ENCODE results near the gene CPNE9. TPM values are rescaled to one million over a fixed set of nuclear protein-coding genes. Genes with fewer than 3 reads are reported as not detected.
A peak's percentile ranks its signal among the peaks of the same experiment; 100 is the strongest.

Gene CPNE9
- polyA plus RNA-seq, 1 of the 3 experiments (the other 2 are of a cell fraction), result 0.03 TPM

DNA sequence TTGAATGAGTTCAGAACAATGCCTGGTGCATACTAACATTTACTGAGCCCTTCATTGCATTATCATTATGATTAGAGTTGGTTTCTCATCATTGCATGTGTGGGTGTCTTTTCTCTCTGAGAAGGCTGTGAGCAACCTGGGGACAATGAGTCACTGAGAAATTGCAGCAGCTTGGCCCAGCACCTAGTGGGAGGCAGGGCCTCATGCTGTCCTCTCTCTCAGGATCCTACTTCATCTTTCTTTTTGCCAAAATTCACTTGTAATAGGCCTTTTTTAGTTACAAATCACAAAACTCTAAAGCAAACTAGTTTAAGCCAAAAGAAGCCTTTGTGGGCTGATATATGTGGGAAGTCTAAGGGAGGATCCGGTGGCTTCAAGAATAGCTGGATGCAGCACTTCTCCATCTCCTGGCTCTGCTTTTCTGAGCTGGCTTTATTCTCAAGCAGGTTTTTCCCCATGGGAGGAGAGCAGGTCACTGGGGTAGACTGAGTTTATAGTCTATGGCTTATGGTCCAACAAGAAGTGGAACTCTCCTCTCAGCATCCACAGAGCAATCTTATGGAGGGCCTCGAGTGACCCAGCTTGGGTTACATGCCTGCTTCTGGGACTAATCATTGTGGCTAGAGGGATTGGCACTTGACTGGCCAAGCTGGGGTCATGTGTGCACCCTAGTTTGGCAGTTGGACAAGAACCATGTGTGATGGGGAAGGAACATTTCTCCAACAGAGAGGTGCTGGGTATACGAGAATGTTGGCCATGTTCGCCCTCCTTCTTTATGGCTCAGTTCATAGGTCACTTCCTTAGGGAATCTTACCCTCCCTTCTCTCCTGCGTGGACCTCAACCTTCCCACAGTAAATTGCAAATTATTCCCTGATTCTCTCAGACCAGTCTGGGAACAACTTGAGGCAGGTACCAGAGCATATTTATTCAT is 74.8 kb downstream of the CPNE9 start:
- Histone ChIP-seq H3K9ac (no peak overlapping the region), H3K9me2 (no peaks in the 10 kb centered on the region), H3K4me2 (no peak overlapping the region), H3K27me3 (ENCODE audit: insufficient read depth) (no peaks in the 10 kb centered on the region), H4K20me1 (ENCODE audit: insufficient read depth) (no peaks in the 10 kb centered on the region), H3K79me2 (ENCODE audit: insufficient read depth) (no peaks in the 10 kb centered on the region), H3K36me3 (replicated peaks in 1 of 2; ENCODE audit: control insufficient read depth in 1 of 2, insufficient read depth in 2 of 2, low read length in 1 of 2) (peaks cover 13 to 20% of the 10 kb centered on the region in 2 experiments), H3K9me3 (no peaks in the 10 kb centered on the region), H3F3A (replicated peaks; ENCODE audit: insufficient read depth) (peaks cover 13% of the 10 kb centered on the region), H3K4me1 (ENCODE audit: control insufficient read depth in 1 of 2, insufficient read depth in 2 of 2, low read depth in 1 of 2, low read length in 1 of 2) (no peaks in the 10 kb centered on the region), H3K4me3 (ENCODE audit: low read depth in 2 of 2, low read length in 1 of 2) (no peak overlapping the region), H2AFZ (ENCODE audit: low read depth) (no peak overlapping the region), H3K27ac (ENCODE audit: low read depth in 2 of 2, low read length in 1 of 2) (peak overlapping the region in 1 of 2 experiments; percentile 6; a peak in 1 of 4 replicates)
- 82% methylated on average over 5 of the region's 5 CpGs for WGBS (ENCODE audit: low lambda C conversion rate)
- POLR2A ChIA-PET, result interaction anchor here (1.1 kb wide), 2 partner anchors 9 to 11 kb away, joined by 3 to 4 read pairs; partner anchors contain the start of gene CAMK1
- CTCF ChIA-PET, result no interaction called here
- TF ChIP-seq FOXM1 (IDR thresholded peaks at IDR 0.05; ENCODE audit: low read depth) (no peak), YY1 (IDR thresholded peaks at IDR 0.05; ENCODE audit: low read depth) (no peak), GATA2 (CRISPR knock-in tag; IDR thresholded peaks at IDR 0.05) (no peak), FOSL2 (IDR thresholded peaks at IDR 0.05; ENCODE audit: borderline replicate concordance, low read depth) (no peak), POLR2AphosphoS5 (IDR thresholded peaks at IDR 0.05; ENCODE audit: low read depth, low read length) (no peak), MXI1 (IDR thresholded peaks at IDR 0.05; ENCODE audit: low read depth, low read length) (no peak), SMC3 (IDR thresholded peaks at IDR 0.05; ENCODE audit: low read depth, low read length) (no peak), GABPA (IDR thresholded peaks at IDR 0.05; ENCODE audit: low read depth) (no peak)
- TF ChIP-seq, protein P1, sequence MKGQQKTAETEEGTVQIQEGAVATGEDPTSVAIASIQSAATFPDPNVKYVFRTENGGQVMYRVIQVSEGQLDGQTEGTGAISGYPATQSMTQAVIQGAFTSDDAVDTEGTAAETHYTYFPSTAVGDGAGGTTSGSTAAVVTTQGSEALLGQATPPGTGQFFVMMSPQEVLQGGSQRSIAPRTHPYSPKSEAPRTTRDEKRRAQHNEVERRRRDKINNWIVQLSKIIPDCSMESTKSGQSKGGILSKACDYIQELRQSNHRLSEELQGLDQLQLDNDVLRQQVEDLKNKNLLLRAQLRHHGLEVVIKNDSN (IDR thresholded peaks at IDR 0.05; ENCODE audit: borderline replicate concordance, low read depth), result no peak
- TF ChIP-seq, protein P2, sequence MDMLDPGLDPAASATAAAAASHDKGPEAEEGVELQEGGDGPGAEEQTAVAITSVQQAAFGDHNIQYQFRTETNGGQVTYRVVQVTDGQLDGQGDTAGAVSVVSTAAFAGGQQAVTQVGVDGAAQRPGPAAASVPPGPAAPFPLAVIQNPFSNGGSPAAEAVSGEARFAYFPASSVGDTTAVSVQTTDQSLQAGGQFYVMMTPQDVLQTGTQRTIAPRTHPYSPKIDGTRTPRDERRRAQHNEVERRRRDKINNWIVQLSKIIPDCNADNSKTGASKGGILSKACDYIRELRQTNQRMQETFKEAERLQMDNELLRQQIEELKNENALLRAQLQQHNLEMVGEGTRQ (IDR thresholded peaks at IDR 0.05; ENCODE audit: borderline replicate concordance, low read depth, low read length), result no peak
- TF ChIP-seq, protein P3, sequence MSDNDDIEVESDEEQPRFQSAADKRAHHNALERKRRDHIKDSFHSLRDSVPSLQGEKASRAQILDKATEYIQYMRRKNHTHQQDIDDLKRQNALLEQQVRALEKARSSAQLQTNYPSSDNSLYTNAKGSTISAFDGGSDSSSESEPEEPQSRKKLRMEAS (IDR thresholded peaks at IDR 0.05; ENCODE audit: low read depth), result no peak
- no peak for DNase-seq

DNA sequence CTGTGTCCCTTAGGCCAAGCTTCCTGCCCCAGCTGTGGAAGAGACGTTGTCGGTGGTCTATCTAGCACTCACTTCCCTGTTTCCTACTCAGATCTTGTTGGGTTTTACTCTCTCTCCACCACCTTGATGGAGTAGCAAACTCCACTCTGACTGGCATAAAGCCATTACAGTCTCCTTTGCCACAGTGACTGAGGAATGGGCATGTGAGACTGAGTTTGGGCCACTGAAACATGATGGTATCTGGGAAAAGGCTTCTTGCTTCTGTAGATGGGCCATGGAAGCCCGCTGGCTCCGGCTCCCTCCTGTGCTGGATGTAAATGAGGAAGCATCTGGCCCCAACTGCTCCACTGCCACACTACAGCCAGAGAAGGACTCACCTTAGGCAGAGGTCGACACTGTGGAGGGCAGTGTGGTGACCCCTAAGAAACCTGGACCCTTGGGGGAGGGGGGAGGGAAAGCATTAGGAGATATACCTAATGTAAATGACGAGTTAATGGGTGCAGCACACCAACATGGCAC is 75.5 kb downstream of the CPNE9 start:
- no peak overlapping the region for H3K9ac ChIP-seq
- no peaks in the 10 kb centered on the region for H3K4me1 ChIP-seq (ENCODE audit: control insufficient read depth in 1 of 2, insufficient read depth in 2 of 2, low read depth in 1 of 2, low read length in 1 of 2)
- no peak overlapping the region for H2AFZ ChIP-seq (ENCODE audit: low read depth)
- no peaks in the 10 kb centered on the region for H3K9me2 ChIP-seq
- H3K4me3 ChIP-seq (ENCODE audit: low read depth in 2 of 2, low read length in 1 of 2), result no peak overlapping the region
- peaks cover 13 to 26% of the 10 kb centered on the region in 2 experiments for H3K36me3 ChIP-seq (replicated peaks in 1 of 2; ENCODE audit: control insufficient read depth in 1 of 2, insufficient read depth in 2 of 2, low read length in 1 of 2)
- POLR2A ChIA-PET, result interaction anchor here (1.1 kb wide), 1 partner anchor 9 kb away, joined by 4 read pairs; the partner anchor contains the start of gene CAMK1
- H3K79me2 ChIP-seq (ENCODE audit: insufficient read depth), result no peaks in the 10 kb centered on the region
- TF ChIP-seq, protein P3 (IDR thresholded peaks at IDR 0.05; ENCODE audit: low read depth), result no peak
- TF ChIP-seq SMC3 (IDR thresholded peaks at IDR 0.05; ENCODE audit: low read depth, low read length) (no peak), RFX5 (IDR thresholded peaks at IDR 0.05; ENCODE audit: low read length) (no peak), FOXM1 (IDR thresholded peaks at IDR 0.05; ENCODE audit: low read depth) (no peak), NRF1 (IDR thresholded peaks at IDR 0.05; ENCODE audit: low read depth, low read length) (no peak), CHD2 (IDR thresholded peaks at IDR 0.05; ENCODE audit: low read length, partially characterized antibody) (no peak), POLR2AphosphoS5 (IDR thresholded peaks at IDR 0.05; ENCODE audit: low read depth, low read length) (no peak)
- TF ChIP-seq, protein P2 (IDR thresholded peaks at IDR 0.05; ENCODE audit: borderline replicate concordance, low read depth, low read length), result no peak
- TF ChIP-seq, protein P4, sequence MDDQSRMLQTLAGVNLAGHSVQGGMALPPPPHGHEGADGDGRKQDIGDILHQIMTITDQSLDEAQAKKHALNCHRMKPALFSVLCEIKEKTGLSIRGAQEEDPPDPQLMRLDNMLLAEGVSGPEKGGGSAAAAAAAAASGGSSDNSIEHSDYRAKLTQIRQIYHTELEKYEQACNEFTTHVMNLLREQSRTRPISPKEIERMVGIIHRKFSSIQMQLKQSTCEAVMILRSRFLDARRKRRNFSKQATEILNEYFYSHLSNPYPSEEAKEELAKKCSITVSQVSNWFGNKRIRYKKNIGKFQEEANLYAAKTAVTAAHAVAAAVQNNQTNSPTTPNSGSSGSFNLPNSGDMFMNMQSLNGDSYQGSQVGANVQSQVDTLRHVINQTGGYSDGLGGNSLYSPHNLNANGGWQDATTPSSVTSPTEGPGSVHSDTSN (IDR thresholded peaks at IDR 0.05), result no peak
- H3K9me3 ChIP-seq, result no peaks in the 10 kb centered on the region
- CTCF ChIA-PET, result no interaction called here
- no peaks in the 10 kb centered on the region for H4K20me1 ChIP-seq (ENCODE audit: insufficient read depth)
- no peak overlapping the region for H3K27ac ChIP-seq (ENCODE audit: low read depth in 2 of 2, low read length in 1 of 2)
- 91% methylated on average over 5 of the region's 6 CpGs for WGBS (ENCODE audit: low lambda C conversion rate)
- no peaks in the 10 kb centered on the region for H3K27me3 ChIP-seq (ENCODE audit: insufficient read depth)
- DNase-seq, result no peak
- peaks cover 13% of the 10 kb centered on the region for H3F3A ChIP-seq (replicated peaks; ENCODE audit: insufficient read depth)
- no peak overlapping the region for H3K4me2 ChIP-seq
